ENCODE results near the gene SOWAHA.

- TF ChIP-seq CTCF (IDR thresholded peaks at IDR 0.05) (no peak), EZH2 (IDR thresholded peaks at IDR 0.05; ENCODE audit: borderline replicate concordance, insufficient read depth, low read depth, low read length, poor library complexity, severe bottlenecking) (no peak)
Measured at GRCh38 chr5:132865668-132866341, 52.7 kb downstream of the SOWAHA start.
